WTC11 (cell line): ENCODE data around the gene DMXL1.

Source experiments
- CTCF ChIP-seq: fragments of 200-600 bp; IDR thresholded peaks from 2 replicates; pipeline ENCODE4 v1.8.0; 2022; ENCODE audit warnings: antibody characterized with exemption
- GABPB1 ChIP-seq: sonication (generic); formaldehyde crosslinking; IDR thresholded peaks from 2 replicates; pipeline ENCODE4 v1.8.1; 2023; ENCODE audit warnings: mild to moderate bottlenecking, missing genetic modification reagents
- NFE2L1 ChIP-seq: sonication (generic); formaldehyde crosslinking; IDR thresholded peaks from 2 replicates; pipeline ENCODE4 v1.8.1; 2023; ENCODE audit warnings: missing genetic modification reagents
- NR1H2 ChIP-seq: sonication (generic); formaldehyde crosslinking; IDR thresholded peaks from 2 replicates; pipeline ENCODE4 v1.9.0; 2021; ENCODE audit warnings: mild to moderate bottlenecking, moderate library complexity, missing genetic modification reagents
- NR2C2 ChIP-seq: sonication (generic); formaldehyde crosslinking; IDR thresholded peaks from 2 replicates; pipeline ENCODE4 v1.8.0; 2022; ENCODE audit warnings: mild to moderate bottlenecking, missing genetic modification reagents
- NR3C1 ChIP-seq: sonication (generic); formaldehyde crosslinking; conservative IDR thresholded peaks from 2 replicates; pipeline ENCODE4 v1.8.1; 2023; ENCODE audit warnings: low read depth, mild to moderate bottlenecking, missing genetic modification reagents
- TEAD1 ChIP-seq: sonication (generic); formaldehyde crosslinking; IDR thresholded peaks from 2 replicates; pipeline ENCODE4 v1.8.0; 2022; ENCODE audit warnings: mild to moderate bottlenecking, missing genetic modification reagents
- ZNF263 ChIP-seq: sonication (generic); formaldehyde crosslinking; IDR thresholded peaks from 2 replicates; pipeline ENCODE4 v1.8.1; 2022; ENCODE audit warnings: low read depth, mild to moderate bottlenecking, moderate library complexity, missing genetic modification reagents
- ZNF317 ChIP-seq: sonication (generic); formaldehyde crosslinking; IDR thresholded peaks from 2 replicates; pipeline ENCODE4 v1.8.1; 2023; ENCODE audit warnings: low read depth, mild to moderate bottlenecking, moderate library complexity, missing genetic modification reagents, borderline replicate concordance
- ZNF423 ChIP-seq: fragments of 250-450 bp; sonication (Bioruptor Pico); IDR thresholded peaks from 2 replicates; pipeline ENCODE4 v2.1.2; 2022; ENCODE audit warnings: mild to moderate bottlenecking, moderate library complexity
- TF ChIP-seq, protein P1 (sequence below): sonication (generic); formaldehyde crosslinking; IDR thresholded peaks from 2 replicates; pipeline ENCODE4 v1.8.0; 2022; ENCODE audit warnings: missing genetic modification reagents
- TF ChIP-seq, protein P2 (sequence below): sonication (generic); formaldehyde crosslinking; IDR thresholded peaks from 2 replicates; pipeline ENCODE4 v1.8.1; 2022; ENCODE audit warnings: mild to moderate bottlenecking, missing genetic modification reagents, moderate library complexity, borderline replicate concordance
- TF ChIP-seq, protein P3 (sequence below): sonication (generic); formaldehyde crosslinking; IDR thresholded peaks from 2 replicates; pipeline ENCODE4 v1.8.1; 2022; ENCODE audit warnings: low read depth, mild to moderate bottlenecking, moderate library complexity, missing genetic modification reagents, borderline replicate concordance
- TF ChIP-seq, protein P4 (sequence below): sonication (generic); formaldehyde crosslinking; IDR thresholded peaks from 2 replicates; pipeline ENCODE4 v1.8.0; 2022; ENCODE audit warnings: mild to moderate bottlenecking, missing genetic modification reagents

DNA sequence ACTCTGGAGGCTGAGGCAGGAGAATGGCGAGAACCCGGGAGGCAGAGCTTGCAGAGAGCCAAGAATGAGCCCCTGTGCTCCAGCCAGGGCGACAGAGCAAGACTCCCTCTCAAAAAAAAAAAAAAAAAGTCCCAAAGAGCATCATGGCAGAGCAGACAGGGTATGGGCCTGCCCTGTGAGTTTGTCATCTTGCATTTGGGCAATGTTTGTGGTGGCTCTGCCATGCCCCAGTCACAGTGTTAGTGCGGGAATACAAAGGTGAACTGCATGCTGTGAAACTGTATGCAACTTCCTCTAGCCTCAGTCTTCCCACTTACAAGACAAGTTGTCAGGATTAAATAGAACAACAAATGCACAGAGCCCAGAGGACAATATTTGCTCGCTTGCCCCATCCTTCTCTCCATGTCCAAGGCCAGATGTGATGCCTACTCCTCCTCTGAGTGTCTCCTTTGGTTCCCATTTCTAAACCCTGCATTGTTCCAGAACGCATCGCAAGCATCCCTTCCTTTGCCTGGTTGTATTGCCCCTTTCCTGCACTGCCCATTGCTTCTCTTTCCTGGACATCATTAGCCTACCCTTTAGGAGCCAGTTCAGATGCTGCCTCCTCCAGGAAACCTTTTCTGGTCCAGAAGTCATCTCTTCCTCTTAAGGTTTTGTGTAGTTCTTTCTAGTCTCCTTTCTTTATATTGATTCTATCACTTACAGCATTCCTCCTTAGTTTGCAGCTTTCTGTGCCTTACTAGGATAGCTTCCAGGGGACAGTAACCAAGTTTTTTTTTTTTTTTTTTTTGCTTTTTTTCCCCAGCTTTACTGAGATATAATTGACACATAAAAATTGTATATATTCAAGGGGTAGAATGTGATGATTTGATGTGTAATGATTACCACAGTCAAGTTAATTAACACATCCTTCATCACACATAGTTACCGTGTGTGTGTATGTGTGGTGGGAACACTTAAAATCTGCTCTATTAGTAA lies 215.9 kb downstream of the DMXL1 start:
- TF ChIP-seq, protein P1, sequence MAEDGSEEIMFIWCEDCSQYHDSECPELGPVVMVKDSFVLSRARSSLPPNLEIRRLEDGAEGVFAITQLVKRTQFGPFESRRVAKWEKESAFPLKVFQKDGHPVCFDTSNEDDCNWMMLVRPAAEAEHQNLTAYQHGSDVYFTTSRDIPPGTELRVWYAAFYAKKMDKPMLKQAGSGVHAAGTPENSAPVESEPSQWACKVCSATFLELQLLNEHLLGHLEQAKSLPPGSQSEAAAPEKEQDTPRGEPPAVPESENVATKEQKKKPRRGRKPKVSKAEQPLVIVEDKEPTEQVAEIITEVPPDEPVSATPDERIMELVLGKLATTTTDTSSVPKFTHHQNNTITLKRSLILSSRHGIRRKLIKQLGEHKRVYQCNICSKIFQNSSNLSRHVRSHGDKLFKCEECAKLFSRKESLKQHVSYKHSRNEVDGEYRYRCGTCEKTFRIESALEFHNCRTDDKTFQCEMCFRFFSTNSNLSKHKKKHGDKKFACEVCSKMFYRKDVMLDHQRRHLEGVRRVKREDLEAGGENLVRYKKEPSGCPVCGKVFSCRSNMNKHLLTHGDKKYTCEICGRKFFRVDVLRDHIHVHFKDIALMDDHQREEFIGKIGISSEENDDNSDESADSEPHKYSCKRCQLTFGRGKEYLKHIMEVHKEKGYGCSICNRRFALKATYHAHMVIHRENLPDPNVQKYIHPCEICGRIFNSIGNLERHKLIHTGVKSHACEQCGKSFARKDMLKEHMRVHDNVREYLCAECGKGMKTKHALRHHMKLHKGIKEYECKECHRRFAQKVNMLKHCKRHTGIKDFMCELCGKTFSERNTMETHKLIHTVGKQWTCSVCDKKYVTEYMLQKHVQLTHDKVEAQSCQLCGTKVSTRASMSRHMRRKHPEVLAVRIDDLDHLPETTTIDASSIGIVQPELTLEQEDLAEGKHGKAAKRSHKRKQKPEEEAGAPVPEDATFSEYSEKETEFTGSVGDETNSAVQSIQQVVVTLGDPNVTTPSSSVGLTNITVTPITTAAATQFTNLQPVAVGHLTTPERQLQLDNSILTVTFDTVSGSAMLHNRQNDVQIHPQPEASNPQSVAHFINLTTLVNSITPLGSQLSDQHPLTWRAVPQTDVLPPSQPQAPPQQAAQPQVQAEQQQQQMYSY (CRISPR knock-in tag), result no peak
- TF ChIP-seq TEAD1 (no peak), CTCF (no peak), NR3C1 (no peak), NFE2L1 (CRISPR knock-in tag) (no peak), ZNF423 (CRISPR knock-in tag) (no peak), ZNF263 (CRISPR knock-in tag) (no peak), NR1H2 (CRISPR knock-in tag) (no peak), ZNF317 (CRISPR knock-in tag) (no peak), NR2C2 (CRISPR knock-in tag) (no peak), GABPB1 (no peak)
- TF ChIP-seq, protein P2, sequence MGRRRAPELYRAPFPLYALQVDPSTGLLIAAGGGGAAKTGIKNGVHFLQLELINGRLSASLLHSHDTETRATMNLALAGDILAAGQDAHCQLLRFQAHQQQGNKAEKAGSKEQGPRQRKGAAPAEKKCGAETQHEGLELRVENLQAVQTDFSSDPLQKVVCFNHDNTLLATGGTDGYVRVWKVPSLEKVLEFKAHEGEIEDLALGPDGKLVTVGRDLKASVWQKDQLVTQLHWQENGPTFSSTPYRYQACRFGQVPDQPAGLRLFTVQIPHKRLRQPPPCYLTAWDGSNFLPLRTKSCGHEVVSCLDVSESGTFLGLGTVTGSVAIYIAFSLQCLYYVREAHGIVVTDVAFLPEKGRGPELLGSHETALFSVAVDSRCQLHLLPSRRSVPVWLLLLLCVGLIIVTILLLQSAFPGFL (CRISPR knock-in tag), result no peak
- TF ChIP-seq, protein P3, sequence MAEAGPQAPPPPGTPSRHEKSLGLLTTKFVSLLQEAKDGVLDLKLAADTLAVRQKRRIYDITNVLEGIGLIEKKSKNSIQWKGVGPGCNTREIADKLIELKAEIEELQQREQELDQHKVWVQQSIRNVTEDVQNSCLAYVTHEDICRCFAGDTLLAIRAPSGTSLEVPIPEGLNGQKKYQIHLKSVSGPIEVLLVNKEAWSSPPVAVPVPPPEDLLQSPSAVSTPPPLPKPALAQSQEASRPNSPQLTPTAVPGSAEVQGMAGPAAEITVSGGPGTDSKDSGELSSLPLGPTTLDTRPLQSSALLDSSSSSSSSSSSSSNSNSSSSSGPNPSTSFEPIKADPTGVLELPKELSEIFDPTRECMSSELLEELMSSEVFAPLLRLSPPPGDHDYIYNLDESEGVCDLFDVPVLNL (CRISPR knock-in tag), result no peak
- TF ChIP-seq, protein P4, sequence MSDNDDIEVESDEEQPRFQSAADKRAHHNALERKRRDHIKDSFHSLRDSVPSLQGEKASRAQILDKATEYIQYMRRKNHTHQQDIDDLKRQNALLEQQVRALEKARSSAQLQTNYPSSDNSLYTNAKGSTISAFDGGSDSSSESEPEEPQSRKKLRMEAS (CRISPR knock-in tag), result no peak
